NCI-H1436 treated with DMSO at 0.1 percent for 48 hours (cell line): ENCODE data around the gene TMEM117.
"Not testable (repeated sequence)": the region's sequence is repeated elsewhere in the genome, so short reads cannot be mapped to it uniquely, and the experiment has no call there.

Source experiments
- DNase-seq: peaks from one replicate; lab custom pipeline; 2025; lab: John Stamatoyannopoulos, UW

The TMEM117 gene

DNA sequence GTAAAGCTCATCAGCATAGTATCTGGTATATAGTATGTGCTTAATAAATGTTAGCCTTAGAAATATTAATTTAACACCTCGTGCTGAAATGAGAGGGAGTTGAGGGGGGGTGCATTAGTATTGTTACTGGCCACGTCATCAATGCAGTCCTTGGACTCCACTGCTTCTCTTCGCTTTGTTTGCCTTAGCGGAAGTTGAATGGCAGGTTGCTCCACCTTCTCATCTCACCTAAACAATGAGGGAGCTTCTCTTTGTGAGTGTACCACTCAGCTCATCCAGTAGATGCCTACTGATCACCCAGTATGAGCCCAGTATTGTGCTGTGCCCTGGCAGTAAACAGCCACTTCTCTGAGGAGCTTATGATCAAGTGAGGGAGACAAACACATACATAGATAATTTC lies 4.5 kb downstream of the TMEM117 start:
- DNase-seq, result no peak

DNA sequence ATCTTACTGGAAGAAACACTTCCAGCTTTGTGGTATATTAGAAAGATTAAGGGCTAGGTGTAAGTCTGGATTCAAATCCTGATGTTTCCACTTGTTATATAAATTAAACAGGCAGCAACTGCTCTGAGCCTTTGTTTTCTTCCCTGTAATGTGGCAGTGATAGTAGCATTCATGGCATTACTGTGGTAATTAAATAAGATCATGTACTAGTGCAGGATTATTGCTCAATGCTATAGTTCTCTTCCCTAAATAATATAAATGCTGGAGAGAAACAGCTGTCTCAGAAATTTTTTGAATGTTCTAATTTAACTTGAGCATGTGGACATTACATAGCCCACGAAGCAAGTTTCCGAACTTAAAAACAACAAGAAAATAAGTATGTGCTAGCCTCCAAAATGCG lies 5.4 kb downstream of the TMEM117 start:
- DNase-seq, result no peak

- DNase-seq, result no peak
These were observed 6.4 kb downstream of the TMEM117 start for GRCh38 chr12:43842259-43842658.

GRCh38 chr12:43847425-43848225 lies 11.7 kb downstream of the TMEM117 start:
- not testable (repeated sequence) for DNase-seq

DNA sequence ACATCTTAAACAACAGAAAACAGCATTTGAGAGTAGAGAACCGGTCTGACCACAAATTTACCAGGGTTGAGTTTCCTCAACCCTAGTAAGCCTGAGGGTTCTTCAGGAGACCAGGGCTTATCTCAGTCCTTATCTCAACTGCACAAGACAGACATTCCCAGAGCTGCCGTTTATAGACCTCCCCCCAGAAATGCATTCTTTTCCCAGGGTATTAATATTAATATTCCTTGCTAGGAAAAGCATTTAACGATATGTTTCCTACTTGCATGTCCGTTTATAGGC lies 12.3 kb downstream of the TMEM117 start:
- no peak for DNase-seq

DNA sequence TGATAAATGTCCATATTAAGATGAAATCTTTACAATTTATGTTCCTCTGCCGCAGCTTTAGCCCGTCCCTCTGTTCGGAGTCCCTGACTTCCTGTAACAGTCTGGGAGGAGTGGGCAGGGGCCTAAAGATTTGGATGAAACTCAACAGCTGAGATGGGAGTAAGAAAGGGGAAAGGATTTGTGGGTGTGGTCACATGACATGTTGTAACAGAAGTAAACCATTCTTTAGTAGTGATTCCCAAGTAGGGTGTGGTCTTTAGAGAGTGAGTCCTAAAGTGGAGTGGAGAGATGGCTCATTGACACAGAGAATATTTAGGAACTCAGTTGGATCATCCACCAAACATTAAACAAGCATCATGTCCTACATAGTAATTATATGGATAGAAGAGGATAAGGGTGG lies 12.9 kb downstream of the TMEM117 start:
- DNase-seq, result no peak

DNA sequence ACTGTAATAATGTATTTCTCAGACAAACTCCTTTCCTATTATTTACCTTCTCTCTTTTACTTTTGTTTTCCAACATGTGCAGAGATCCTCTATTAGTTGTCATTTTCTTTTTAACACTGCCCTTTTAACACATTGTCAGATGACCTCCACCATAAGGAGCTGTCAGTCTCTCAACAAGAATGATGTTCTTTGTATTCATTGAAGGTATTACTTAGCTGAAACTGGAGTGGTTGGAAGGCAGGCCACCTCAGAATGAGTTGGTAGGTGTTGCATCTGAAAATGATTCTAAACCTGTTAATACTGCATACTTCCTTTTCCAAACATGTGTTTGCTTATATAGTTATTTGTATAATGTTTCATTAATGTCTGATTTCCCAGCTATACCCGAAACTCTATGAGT lies 16.9 kb downstream of the TMEM117 start:
- DNase-seq, result no peak

GRCh38 chr12:43856972-43857371 lies 21.1 kb downstream of the TMEM117 start:
- no peak for DNase-seq

DNA sequence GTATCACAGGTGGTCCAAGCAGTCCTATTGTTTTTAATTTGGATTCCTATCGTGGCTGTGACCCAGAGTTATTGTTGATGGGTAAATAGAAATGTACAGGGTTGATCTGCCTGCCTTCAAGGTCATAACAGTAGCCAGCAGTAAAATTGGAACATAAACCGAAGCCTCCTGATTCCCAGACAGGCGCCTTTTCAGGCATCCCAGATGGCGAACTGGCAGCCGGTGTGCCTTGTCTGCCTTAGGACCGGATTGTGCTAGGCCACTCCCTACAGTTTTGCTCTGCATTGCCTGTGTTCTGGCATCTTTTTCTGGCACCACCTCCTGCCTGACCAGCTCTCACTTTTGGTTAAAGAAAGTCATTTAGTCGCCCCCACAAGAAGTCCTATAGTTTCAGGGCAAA lies 22.2 kb downstream of the TMEM117 start:
- DNase-seq, result no peak

GRCh38 chr12:43858991-43859390 lies 23.1 kb downstream of the TMEM117 start:
- no peak for DNase-seq

DNA sequence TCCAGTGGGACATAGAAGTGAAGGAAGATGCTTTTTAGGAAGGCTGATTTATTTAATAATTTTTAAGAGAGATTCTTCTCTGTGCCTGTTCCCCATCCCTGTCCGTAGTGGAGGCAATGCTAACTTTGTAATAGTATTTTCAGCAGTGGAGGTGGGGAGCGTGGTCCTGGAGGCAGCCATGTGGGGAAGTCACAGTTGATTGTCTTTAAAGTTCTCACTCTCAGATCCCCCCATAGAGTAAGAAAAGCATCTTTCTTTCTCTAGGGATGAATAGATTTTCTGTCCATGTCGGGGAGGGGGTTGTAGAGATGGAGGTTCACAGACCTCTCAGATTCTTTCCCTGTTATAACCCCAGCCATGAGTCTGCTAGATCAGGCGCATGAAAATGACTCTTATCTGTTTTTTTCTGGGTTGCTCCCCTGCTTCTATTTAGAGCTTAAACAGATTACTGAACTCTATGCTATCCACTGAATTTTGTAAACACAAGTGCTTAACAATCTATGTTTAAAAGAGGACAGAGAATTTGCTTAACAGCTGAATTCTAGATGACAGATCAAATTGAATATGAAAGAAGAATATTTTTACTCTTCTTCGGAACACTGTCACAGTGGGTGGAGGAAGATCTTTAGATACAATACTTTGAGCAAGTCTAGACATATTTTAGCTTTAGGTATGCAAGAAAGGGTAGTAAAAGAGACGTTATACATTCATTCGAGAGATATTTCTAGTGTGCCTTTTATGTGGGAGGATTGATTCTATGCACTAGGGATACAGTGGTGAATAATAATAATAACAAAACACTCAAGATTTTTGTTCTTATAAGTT lies 25.3 kb downstream of the TMEM117 start:
- DNase-seq, result no peak

DNA sequence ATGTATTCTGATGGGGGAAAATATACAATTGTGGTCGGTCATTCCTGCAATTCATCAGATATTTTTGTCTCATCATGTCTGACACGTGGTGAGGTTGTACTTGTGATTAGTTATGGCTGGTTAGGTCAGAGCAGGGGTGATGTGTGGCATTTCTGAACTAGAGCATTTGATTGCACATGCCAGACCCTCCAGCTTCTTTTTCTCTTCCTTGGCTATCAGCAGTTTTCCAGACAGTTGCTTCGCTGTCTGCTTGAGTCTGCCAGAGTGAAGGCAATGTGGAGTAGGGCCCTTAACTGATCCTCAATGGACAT lies 25.9 kb downstream of the TMEM117 start:
- no peak for DNase-seq

DNA sequence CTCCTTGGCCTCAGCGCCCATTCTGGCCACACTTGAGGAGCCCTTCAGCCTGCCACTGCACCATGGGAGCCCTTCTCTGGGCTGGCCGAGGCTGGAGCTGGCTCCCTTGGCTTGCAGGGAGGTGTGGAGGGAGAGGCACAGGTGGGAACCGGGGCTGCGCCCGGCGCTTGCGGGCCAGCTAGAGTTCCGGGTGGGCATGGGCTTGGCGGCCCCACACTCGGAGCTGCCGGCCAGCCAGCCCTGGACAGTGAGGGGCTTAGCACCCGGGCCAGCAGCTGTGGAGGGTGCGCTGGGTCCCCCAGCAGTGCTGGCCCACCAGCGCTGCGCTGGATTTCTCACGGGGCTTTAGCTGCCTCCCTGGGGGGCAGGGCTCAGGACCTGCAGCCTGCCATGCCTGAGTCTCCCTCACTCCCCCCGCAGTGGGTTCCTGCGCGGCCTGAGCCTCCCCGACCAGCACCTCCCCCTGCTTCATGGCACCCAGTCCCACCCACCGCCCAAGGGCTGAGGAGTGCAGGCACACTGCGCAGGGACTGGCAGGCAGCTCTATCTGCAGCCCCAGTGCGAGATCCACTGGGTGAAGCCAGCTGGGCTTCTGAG lies 28.0 kb downstream of the TMEM117 start:
- DNase-seq, result no peak

DNA sequence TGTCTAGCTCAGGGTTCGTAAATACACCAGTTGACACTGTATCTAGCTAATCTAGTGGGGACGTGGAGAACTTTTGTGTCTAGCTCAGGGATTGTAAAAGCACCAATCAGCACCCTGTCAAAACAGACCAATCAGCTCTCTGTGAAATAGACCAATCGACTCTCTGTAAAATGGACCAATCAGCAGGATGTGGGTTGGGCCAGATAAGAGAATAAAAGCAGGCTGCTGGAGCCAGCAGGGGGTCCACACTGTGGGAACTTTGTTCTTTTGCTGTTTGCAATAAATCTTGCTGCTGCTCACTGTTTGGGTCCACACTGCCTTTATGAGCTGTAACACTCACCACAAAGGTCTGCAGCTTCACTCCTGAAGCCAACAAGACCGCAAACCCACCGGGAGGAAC lies 28.7 kb downstream of the TMEM117 start:
- DNase-seq, result not testable (repeated sequence)

DNA sequence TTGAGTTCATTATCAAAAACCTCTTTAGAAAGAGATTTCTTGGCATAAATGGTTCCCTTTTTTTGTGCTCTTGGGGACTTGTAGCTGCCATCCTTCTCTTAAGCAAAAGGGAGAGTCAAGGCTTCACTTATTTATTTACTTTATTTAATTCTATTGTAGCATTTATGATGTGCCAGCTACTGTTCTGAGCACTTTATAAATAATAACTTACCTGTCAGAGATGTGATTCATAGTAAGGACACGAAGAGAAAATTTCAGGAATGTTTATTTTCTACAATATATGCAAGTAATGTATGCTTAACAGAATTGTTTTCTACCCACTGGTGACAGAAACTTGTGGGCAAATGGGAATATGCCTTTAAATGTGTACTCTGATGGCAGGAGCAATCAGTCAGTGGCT lies 33.3 kb downstream of the TMEM117 start:
- no peak for DNase-seq

- not testable (repeated sequence) for DNase-seq
These were observed 33.9 kb downstream of the TMEM117 start for GRCh38 chr12:43869765-43870164.

- DNase-seq, result not testable (repeated sequence)
These were observed 35.4 kb downstream of the TMEM117 start for GRCh38 chr12:43871258-43871657.

DNA sequence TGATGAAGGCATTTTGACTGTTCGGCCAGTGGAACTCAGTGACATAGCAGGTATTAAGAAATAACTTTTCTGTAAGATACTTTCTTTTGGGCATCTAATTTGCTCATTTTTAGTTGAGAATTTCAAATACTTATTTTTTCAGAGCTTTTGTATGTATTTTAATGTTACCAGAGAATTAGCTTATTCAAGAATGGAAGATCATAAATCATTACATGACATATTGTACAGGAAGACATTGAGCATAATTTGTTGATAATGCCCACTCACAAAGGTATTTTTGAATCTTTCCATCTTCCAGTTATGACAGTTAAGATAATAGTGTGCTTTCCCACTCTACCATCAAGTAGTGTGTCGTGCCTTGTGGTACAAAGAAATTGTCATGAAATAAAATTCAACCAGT lies 36.5 kb downstream of the TMEM117 start:
- no peak for DNase-seq

- DNase-seq, result no peak
These were observed 42.2 kb downstream of the TMEM117 start for GRCh38 chr12:43878050-43878449.

- no peak for DNase-seq
These were observed 44.7 kb downstream of the TMEM117 start for GRCh38 chr12:43880547-43880946.

DNA sequence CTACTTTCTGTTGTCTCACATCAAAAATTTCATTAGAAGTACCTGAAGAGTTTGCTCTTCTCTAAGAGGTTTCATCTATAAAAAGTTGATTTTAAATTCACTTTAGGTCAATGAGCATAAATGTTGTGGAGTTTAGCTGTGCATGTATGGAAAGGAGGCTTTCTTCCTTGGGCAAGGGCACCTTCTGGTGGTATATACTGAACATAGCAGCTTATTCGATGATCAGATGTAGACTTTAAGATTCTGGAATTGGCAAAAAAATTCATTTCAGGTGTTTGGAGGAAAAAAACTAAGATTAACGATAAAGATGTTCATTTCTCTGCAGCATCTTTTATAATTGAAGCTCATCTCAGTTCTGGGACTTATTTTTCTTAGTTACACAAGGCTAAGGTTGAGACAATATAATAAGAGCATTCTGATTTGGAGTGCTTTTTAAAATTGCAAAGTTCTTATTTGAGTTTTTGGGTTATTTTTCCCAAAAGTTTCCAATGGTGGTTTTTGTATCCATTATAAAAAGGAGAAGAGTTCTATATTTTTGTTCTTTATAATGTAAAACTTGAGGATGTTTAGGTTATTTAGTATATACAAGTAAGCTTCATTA lies 46.8 kb downstream of the TMEM117 start:
- no peak for DNase-seq

GRCh38 chr12:43883311-43883710 lies 47.4 kb downstream of the TMEM117 start:
- no peak for DNase-seq

DNA sequence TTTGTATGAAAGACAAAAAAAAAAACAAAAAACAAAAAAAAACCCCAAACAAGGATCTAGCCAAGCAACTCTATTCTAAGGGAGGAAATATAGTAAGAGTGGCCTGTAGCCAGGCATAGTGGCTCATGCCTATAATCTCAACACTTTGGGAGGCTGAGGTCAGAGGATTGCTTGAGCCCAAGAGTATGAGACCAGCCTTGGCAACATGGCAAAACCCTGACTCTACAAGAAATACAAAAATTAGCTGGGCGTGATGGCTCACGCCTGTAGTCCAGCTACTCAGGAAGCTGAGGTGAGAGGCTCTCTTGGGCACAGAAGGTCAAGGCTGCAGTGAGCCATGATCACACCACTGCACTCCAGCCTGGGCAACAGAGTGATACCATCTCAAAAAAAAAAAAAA lies 47.9 kb downstream of the TMEM117 start:
- no peak for DNase-seq
